ENCODE data around the gene RTN4RL2. TPM values are rescaled to one million over a fixed set of nuclear protein-coding genes. Genes with fewer than 3 reads are reported as not detected.

The RTN4RL2 gene
- total and polyA plus RNA-seq, 10 of the 15 experiments (the other 5 are each of a cell fraction or from before 2014, with no cell fraction given), result 0.14 to 1.1 (median 0.52) TPM; not detected in 4

GRCh38 chr11:57421805-57422204 is 38.5 kb upstream of the RTN4RL2 start:
- H3K4me3 ChIP-seq, result no peak overlapping the region
- ChIA-PET SMC1A (ENCODE audit: uncharacterized antibody, unreplicated experiment) (interaction anchor here (1.1 to 1.8 kb wide), 3 partner anchors 13 to 16 kb away, joined by 3 to 5 read pairs (median 4); no protein-coding TSS in a partner anchor), CTCF (interaction anchor here (0.6 to 2.6 kb wide), 10 partner anchors 9 to 223 kb away, joined by 3 to 15 read pairs (median 4); no protein-coding TSS in a partner anchor), RAD21 (ENCODE audit: unreplicated experiment) (interaction anchor here (1.7 kb wide), 1 partner anchor 15 kb away, joined by 3 read pairs; no protein-coding TSS in a partner anchor), POLR2A (interaction anchor here (0.6 kb wide), 1 partner anchor 369 kb away, joined by 3 read pairs; no protein-coding TSS in a partner anchor)
- in situ Hi-C loops (cut with MboI), result no loop called here
- no peak overlapping the region for H3K9ac ChIP-seq (ENCODE audit: control insufficient read depth, insufficient read depth, low read length)
- peak; percentile 26; the same call in 1 of the 2 replicates for TF ChIP-seq PKNOX1 (IDR thresholded peaks at IDR 0.05)
- TF ChIP-seq SMARCA5 (IDR thresholded peaks at IDR 0.05), result no peak
- 0 out of 2 replicates have a peak, but pooled peaks have one; percentile 28 for TF ChIP-seq MXI1 (IDR thresholded peaks at IDR 0.05; ENCODE audit: low read depth, low read length)
- H3K36me3 ChIP-seq (ENCODE audit: control insufficient read depth in 2 of 2, insufficient read depth in 2 of 2, low read length in 1 of 2), result peaks cover 22 to 46% of the 10 kb centered on the region in 2 experiments
- H2AFZ ChIP-seq (ENCODE audit: control insufficient read depth, low read depth, low read length), result no peak overlapping the region
- no peak for FAIRE-seq
- no peak overlapping the region for H3K27ac ChIP-seq (ENCODE audit: control insufficient read depth, insufficient read depth)
- no TSS peak for BruUV-seq (replicated peaks)
- intact Hi-C loops (cut with micrococcal nuclease; ENCODE audit: unreplicated experiment), result no loop called here
- peaks cover 3% of the 10 kb centered on the region; the same call in 1 of the 2 replicates for H4K20me1 ChIP-seq (ENCODE audit: control insufficient read depth, insufficient read depth)
- ATAC-seq, result no peak
- no peaks in the 10 kb centered on the region; the same call in 2 of the 3 replicates for H3K9me3 ChIP-seq (replicated peaks; ENCODE audit: control insufficient read depth, insufficient read depth, low read length)
- H3K4me2 ChIP-seq (ENCODE audit: control insufficient read depth, insufficient read depth), result no peak overlapping the region
- H3K4me1 ChIP-seq (ENCODE audit: control insufficient read depth, insufficient read depth, low read length), result peaks cover 39% of the 10 kb centered on the region
- peaks cover 79% of the 10 kb centered on the region for H3K79me2 ChIP-seq (ENCODE audit: control insufficient read depth, insufficient read depth, low read length)
- H3K27me3 ChIP-seq (replicated peaks in 1 of 2; ENCODE audit: control insufficient read depth in 2 of 2, insufficient read depth in 2 of 2, low read length in 1 of 2), result no peaks in the 10 kb centered on the region
- DNase-seq (ENCODE audit: low read depth, low spot score), result no peak

- TF ChIP-seq PBX3 (IDR thresholded peaks at IDR 0.05; ENCODE audit: insufficient replicate concordance, low read depth, low read length), result peak; percentile 42
- 0 out of 2 replicates have a peak, but pooled peaks have one; percentile 32 for TF ChIP-seq POLR2AphosphoS5 (IDR thresholded peaks at IDR 0.05; ENCODE audit: low read length)
- TF ChIP-seq ATF2 (IDR thresholded peaks at IDR 0.05; ENCODE audit: low read length), result no peak
- peak; percentile 29 for TF ChIP-seq BCL3 (IDR thresholded peaks at IDR 0.05; ENCODE audit: borderline replicate concordance, insufficient read depth, low read depth, low read length, poor library complexity, severe bottlenecking)
- no peak overlapping the region for H2AFZ ChIP-seq (ENCODE audit: control insufficient read depth, low read depth, low read length)
- peaks cover 3% of the 10 kb centered on the region; the same call in 1 of the 2 replicates for H4K20me1 ChIP-seq (ENCODE audit: control insufficient read depth, insufficient read depth)
- H3K9me3 ChIP-seq (replicated peaks; ENCODE audit: control insufficient read depth, insufficient read depth, low read length), result no peaks in the 10 kb centered on the region; the same call in 2 of the 3 replicates
- H3K9ac ChIP-seq (ENCODE audit: control insufficient read depth, insufficient read depth, low read length), result no peak overlapping the region
- intact Hi-C loops (cut with micrococcal nuclease; ENCODE audit: unreplicated experiment) (no loop called here), in situ Hi-C loops (cut with MboI) (no loop called here)
- ATAC-seq, result no peak
- H3K27me3 ChIP-seq (replicated peaks in 1 of 2; ENCODE audit: control insufficient read depth in 2 of 2, insufficient read depth in 2 of 2, low read length in 1 of 2), result no peaks in the 10 kb centered on the region
- H3K36me3 ChIP-seq (ENCODE audit: control insufficient read depth in 2 of 2, insufficient read depth in 2 of 2, low read length in 1 of 2), result peaks cover 15 to 37% of the 10 kb centered on the region in 2 experiments
- CTCF ChIA-PET, result interaction anchor here (0.6 to 2.6 kb wide), 9 partner anchors 8 to 222 kb away, joined by 3 to 15 read pairs (median 4); no protein-coding TSS in a partner anchor
- FAIRE-seq, result no peak
- H3K4me1 ChIP-seq (ENCODE audit: control insufficient read depth, insufficient read depth, low read length), result peaks cover 40% of the 10 kb centered on the region
- 0 out of 2 replicates have a peak overlapping the region, but pooled peaks have one; percentile 5 for H3K27ac ChIP-seq (ENCODE audit: control insufficient read depth, insufficient read depth)
- H3K4me2 ChIP-seq (ENCODE audit: control insufficient read depth, insufficient read depth), result peak overlapping the region; percentile 15
- POLR2A ChIA-PET, result interaction anchor here (0.5 kb wide), 1 partner anchor 220 kb away, joined by 5 read pairs; no protein-coding TSS in a partner anchor
- WGBS (ENCODE audit: insufficient coverage, insufficient replicate concordance, low lambda C conversion rate, missing lambda C conversion rate), result 97% methylated on average over 4 of the region's 4 CpGs
- RAD21 ChIA-PET (ENCODE audit: unreplicated experiment), result interaction anchor here (1.7 kb wide), 1 partner anchor 16 kb away, joined by 3 read pairs; no protein-coding TSS in a partner anchor
- no peak for DNase-seq (ENCODE audit: low read depth, low spot score)
- H3K79me2 ChIP-seq (ENCODE audit: control insufficient read depth, insufficient read depth, low read length), result peaks cover 79% of the 10 kb centered on the region
- BruUV-seq (replicated peaks), result no TSS peak
- SMC1A ChIA-PET (ENCODE audit: uncharacterized antibody, unreplicated experiment), result interaction anchor here (1.1 to 1.2 kb wide), 2 partner anchors 14 to 16 kb away, joined by 3 to 4 read pairs; no protein-coding TSS in a partner anchor
- H3K4me3 ChIP-seq, result 0 out of 2 replicates have a peak overlapping the region, but pooled peaks have one; percentile 88
Measured at GRCh38 chr11:57422669-57423068, 37.7 kb upstream of the RTN4RL2 start.

Data from GM12878 (cell line).